HG03196 (cell line): ENCODE data around the gene FBXL13.
A peak's percentile ranks its signal among the peaks of the same experiment; 100 is the strongest.
"Not testable (repeated sequence)": the region's sequence is repeated elsewhere in the genome, so short reads cannot be mapped to it uniquely, and the experiment has no call there.

Experiments
- ATAC-seq: cut with Tn5 transposase; IDR thresholded peaks from one replicate; pipeline ENCODE4 v1.9.1; 2021; ENCODE audit not compliant: unreplicated experiment

The FBXL13 gene

DNA sequence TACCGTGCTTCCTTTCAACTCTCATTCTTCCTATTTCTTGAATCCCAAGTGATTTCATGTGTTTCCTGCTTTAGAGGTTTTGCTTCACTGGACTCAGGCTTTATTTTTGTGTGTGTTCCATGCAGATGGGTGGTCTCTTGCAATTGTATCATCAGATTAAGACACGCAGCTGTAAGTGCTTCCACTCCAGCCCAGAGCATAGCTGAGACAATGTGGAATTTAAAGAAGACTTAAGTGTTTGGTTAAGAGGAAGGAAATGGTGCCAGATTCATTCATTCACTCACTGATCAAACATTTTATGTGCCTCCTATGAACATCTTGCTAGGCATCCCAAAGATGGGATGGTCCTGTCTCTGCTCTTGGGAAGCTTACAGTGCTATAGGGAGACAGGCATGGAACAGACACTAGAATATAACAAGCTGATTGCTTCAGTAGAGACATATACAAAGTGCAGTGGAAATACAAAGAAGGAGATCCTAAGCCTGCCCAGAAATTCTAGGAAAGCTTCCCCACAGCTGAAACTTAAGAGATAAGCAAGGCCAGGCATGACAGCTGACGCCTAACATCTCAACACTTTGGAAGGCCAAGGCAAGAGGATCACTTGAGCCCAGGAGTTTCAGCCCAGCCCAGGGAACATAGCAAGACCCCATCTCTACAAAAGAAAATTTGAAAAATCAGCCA lies 207.9 kb downstream of the FBXL13 start:
- no peak for ATAC-seq

DNA sequence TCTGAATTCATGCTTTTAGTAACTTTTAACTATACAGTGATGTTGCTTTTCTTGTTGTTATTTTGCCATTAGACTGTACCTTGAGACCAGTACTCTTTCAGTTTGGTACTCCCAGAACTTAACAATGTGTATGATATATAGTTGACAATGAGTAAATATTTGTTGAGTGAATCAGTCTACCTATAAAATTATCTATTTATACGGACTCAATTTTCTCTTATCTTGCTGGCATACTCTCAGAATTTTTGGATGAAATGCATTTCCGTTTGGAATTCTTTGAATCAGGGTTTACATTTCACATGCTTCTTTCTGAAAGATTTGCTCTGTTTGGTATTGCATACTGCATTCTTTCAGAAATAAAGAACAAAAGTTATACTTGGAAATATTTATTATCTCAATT lies 209.6 kb downstream of the FBXL13 start:
- no peak for ATAC-seq

DNA sequence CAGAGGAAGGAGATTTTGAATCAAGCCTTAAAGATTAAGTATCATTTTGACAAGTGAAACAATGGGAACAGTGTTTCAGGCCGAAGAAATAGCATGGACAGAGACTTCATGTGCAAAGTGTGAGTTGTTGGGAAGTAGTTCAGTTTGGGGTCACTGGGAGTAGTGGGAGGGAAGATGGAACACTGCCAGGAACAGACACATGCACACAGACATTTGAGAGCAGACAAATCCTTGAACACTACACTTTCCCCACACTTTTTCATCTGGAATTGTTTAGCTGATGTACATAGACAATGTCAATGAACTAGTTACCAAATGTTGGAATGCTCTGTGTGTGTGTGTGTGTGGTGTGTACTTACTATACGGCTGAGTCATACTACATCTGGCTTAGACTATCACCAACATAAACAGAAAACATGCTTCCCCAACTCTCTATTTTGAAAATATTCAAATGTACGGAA lies 214.2 kb downstream of the FBXL13 start:
- ATAC-seq: no peak

DNA sequence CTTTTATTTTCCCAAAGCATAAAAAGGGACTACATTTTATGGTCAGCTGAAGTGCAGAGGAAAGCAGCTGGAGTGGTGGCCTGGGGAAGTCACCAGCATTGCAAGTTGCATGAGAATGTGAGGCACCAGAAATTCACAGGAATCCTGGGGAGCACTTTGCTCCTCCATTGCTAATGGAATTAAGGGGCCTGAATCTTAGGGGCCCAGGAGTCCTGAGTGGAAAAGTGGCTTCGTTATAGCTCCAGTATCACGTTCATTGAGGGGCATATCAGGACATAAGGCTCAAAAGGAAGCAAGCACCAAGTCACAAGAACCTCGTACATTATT lies 214.8 kb downstream of the FBXL13 start:
- no peak for ATAC-seq

DNA sequence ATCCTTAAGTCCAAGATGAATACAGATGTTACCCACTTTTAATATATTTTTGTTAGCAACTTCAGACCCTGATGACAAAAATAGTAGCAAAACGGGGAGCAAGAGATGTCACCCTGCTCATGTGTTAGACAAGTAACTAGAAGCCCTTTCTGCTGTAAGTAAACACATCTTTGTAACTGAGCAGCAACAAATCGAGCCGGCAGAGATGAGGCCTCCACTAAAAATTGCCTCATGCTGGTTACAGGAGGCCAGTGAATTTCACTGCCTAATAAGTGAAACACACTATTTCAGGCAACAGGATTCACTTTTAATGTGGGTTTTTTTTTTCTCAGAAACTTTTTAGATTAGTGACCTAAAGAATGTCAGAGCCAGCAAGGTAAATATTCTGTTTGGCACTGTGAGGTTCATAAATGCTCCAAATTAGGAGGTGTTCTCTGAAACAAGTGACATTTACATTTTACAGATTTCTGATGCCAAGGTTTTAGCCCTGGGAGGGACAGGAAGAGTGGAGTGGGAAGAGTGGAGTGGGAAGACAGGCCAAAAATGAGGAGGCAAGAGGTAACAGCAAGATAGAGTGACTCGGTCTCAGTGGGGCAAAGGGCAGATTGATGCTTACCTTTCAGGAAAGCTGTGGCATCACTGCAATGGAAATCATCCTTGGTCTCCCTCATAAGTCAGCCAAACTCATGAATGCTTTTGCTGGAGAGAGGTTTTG lies 215.4 kb downstream of the FBXL13 start:
- ATAC-seq: no peak

DNA sequence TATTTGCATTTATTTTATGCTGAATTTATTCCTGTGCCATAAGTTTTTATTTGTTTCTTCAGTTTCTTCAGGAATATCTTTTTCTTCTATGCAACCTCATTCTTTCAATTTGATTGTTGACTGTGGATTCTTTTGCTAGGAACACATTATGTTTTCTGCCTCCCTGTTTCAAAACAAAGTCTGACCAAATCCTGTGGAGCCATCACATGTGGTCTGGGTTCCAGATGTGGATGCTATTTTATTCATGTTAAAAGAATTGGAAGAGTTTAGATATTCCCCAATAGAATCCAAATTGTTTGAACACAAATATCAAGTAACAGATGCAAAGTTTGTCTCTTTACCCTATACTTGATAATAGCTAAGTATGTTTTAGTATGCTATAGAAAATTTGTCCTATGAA lies 218.6 kb downstream of the FBXL13 start:
- ATAC-seq: no peak

DNA sequence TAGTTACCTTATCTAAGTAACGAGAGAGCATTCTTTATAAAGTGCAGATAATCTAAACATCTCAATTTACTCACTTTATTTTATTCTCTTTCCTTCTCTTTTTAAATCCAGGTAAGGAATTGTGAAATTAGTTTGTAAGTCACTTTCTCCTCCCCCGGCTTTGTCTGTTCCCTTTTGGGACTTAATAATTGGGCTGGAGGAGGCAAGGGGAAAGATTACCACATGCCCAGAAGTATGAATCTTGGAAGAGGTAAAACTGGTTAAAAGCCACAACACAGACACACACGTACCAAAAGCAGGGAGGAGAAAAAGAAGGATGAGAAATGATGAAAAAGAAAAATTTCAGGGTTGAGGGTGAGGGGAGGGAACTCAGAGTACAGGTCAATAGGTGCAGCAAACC lies 225.1 kb downstream of the FBXL13 start:
- ATAC-seq: no peak

DNA sequence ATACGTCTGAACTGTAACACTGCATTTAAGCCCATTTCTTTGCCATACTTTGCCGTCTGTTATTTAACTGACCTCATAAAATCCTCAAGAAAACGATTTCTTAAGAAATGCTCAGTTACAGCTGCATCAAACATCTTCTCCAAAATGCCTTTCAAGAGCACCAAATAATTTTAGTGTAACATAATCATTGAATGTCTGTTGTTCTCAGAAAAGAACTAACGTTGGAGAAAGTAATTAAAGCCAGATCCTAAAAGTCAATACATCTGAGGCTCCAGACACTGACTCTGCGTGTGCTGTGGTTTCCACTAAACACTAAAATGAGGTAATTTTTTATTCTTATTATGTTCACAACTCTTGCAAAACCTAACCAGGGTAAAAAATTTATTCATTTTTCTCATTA lies 225.5 kb downstream of the FBXL13 start:
- ATAC-seq: no peak

DNA sequence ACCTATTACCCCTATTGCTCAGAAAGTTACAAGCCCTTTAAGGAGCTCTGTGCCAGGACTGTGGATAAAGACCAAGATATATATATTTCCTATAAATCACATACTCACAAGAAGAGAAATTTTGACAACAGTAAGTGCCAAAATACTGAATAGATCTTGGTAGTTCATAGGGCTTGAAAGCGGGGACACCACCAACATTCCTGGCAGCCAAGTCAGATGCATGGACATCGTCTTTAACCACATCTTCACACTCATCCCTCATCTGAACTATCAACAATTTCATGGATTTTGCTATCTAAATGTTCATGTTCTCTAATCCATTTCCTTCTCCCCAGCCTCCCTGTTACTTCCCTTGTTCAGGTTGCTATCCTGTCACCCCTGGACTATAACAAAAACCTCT lies 229.2 kb downstream of the FBXL13 start:
- ATAC-seq: no peak

DNA sequence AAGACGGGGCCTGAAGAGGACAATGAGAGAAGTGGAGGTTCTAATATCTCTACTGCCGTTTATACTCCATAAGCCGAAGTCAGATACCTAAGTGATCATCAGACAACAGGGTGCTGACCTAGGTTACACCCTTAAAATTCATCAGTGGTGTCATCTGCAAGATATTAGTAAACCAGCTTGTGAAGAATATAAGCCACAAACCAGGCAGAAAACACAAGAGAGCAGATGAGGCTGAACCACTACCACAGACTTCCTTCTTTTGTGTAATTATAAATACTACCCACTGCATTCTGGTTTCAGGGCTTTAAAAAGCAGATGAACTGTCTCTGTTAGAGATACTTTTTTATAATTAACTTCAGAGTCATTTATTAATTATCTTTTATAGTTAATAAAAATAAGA lies 230.7 kb downstream of the FBXL13 start:
- ATAC-seq: peak; percentile 73

DNA sequence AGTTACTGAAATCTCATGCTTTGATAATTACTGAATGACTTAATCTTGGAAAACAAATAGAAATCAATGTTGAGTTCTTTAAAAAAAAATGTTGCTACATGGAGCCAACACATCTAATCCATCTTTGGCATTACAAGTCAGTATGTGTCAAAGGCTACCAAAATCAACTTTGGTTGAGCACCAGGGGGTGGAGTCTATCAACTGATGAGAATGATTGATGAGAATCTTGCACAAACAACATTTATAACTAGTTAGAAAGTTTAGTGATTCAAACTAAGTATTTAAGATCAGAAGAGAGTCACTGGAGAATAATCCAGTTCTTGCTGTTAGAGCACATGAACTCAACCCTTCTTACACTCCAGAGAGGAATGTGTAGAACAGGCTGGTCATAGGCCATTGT lies 232.3 kb downstream of the FBXL13 start:
- ATAC-seq: no peak

DNA sequence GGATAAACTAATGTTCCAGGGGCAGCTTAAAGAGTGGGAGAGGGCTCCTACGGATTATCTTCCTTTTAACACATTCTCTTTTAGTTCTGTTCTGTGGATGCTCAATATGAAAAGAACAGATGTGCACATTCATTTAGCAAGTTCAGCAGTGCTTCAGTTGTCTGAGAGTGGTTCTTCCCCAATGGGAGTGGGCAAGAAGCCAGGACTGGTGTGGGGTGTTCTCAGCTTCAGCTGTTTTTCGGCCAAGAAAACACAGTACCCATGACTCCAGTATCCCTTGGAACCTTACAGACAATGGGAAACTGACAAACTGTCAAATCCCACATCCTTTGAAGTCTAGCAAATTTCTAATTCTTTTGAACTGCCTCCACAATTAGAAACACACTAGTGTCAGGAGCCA lies 233.3 kb downstream of the FBXL13 start:
- no peak for ATAC-seq

DNA sequence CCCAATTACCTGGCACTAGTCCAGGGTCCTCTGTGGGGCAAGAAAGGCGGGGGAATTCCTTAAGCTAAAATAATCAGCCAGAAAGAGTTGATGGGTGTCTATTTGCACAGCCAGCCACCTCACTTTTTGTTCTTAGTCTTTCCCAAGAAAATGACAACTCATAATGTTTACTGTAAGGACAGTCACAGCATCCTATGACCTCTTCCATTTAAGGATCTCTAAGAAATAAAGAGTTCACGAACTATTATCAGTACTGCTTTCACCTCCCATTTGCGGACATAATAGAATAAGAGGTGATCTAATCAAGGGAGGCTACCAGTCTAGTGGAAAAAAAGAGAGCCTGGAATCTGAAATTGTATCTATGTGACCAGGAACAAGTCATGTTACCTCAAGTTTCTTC lies 234.2 kb downstream of the FBXL13 start:
- no peak for ATAC-seq

DNA sequence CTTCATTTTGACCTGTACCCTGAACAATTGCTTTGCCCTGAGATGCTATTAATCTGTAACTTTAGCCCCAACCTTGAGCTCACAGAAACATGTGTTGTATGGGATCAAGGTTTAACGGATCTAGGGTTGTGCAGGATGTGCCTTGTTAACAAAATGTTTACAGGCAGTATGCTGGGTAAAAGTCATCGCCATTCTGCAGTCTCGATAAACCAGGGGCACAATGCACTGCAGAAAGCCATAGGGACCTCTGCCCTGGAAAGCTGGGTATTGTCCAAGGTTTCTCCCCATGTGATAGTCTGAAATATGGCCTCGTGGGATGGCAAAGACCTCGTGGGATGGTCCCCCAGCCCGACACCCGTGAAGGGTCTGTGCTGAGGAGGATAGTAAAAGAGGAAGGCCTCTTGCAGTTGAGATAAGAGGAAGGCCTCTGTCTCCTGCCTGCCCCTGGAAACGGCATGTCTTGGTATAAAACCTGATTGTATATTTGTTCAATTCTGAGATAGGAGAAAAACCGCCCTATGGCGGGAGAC lies 236.0 kb downstream of the FBXL13 start:
- ATAC-seq: not testable (repeated sequence)

DNA sequence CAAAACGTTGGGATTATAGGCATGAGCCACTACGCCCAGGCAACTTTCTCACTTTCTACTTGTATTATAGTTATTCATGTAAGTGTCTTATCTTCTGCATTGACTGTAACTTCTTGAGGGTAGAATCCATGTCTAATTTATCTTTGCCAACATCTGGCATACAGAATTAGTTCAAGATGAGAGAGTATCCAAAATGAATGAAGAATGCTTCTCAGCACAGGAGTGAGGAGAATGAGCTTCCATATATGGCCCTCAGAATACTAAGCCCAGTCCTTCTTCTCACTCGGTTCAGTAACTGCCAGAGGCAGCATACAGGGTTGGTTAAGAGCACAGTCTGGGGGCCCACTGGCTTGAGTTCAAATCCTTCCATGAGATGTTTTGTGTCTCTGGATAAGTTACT lies 236.8 kb downstream of the FBXL13 start:
- ATAC-seq: no peak

DNA sequence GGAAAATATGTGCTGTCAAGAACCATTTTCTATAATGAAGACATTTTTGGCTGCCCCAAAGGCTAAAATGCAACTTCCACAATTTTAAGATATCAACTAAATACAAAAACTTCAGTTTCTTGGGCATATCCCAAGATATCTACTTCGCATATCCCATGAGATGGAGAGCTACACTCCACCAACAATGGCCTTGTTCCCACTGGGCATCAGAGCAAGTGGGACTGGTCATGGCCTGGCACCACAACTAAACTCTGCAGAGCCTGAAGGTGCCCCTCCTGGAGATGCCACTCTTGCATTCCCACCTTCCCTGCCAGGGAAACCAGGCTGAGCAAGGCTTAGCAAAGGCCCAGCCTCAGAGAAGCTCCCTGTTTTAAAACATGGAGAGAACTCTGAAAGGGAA lies 237.6 kb downstream of the FBXL13 start:
- ATAC-seq: no peak

DNA sequence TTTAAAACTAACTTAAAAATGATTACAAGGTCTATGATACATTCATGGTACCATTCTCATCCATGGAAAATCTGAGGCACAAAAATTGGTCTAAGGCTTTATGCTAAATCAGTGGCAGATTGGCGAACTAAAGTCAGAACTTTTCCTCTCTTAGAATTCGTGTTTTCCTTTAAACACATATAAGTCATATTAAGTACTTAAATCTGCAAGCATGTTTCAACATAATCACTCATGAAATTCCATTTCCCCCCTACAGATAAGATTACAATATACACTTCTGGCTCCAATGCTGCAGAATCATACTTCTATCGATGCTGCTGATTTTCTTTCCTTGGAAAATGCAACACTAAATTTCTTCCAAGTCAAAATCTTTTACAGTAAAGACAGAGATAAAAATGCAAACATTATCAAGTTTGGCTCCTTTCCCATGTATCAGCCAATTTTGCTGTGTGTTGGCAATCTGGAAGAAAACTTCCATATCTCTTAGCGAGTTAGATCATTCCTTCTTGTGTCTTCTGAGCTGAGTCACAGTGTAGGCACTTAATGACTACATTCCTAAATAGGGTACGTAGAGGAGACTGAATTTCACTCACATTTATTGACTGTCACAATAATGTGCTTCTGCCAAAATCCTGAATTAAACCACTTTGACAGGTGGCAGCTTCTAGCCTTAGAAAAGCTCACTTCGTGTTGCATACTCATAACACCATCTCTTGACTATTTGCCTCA lies 238.2 kb downstream of the FBXL13 start:
- no peak for ATAC-seq

DNA sequence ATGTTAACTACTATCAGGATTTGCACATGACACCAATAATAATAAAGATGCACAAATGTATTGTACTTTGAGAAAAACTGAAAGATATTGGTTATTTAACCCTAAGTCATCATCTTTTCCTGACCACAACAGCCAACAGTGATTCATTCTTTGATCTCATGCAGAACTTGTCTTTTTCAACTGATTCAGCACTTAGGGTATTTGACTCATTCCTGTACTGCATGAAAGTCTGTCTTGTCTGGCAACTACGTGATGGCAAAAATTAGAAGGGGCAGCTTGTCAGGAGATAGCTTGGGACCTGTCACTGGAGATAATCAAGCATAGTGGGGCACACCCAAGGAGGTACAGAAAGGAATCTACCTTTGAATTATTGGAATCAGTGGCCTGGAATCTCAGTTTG lies 239.6 kb downstream of the FBXL13 start:
- no peak for ATAC-seq

DNA sequence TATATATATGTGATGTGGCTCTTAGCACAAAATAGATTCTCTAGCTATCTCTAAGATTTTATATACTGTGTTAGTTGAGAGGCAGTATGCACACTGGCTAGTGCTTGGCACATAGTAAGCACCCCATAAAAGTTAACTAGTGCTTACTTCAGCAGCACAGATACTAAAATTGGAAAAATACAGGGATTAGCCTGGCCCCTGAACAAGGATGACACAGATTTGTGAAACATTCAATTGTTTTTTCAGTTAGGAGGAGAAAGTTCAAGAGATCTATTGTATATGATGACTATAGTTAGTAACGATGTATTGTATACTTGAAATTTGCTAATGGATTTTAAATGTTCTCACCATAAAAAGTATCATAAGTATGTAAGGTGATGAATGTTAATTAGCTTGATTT lies 240.1 kb downstream of the FBXL13 start:
- no peak for ATAC-seq

DNA sequence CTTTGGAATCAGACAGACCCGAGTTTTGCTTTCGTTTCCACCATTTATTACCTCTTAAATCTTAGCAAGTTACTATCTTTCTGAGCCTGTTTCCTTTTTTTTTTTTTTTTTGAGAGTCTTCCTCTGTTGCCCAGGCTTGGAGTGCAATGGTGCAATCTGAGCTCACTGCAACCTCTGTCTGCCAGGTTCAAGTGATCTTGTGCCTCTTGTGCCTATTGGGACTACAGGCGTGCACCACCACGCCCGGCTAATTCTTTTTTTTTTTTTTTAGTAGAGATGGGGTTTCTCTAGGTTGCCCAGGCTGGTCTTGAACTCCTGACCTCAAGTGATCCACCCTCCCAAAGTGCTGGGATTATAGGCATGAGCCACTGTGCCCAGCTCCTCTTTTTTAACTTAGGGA lies 241.3 kb downstream of the FBXL13 start:
- no peak for ATAC-seq

DNA sequence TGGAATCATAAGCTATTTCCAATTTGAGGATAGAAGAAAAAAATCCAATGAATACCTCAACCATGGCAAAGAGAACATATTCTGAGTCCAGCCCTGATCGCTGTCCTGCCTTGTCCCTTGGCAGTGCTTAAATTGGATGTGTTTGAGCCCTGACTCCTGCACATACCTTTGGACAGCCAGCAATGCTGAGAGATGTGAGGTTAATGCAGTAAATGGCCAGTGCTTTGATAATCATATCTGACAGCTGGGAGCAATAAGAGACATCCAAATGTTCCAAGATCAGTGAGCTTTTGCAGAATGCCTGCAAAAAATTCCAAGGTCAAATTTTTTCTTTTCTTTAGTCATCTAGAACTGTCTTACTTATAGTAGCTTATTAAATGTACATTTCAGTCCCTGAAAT lies 241.9 kb downstream of the FBXL13 start:
- ATAC-seq: no peak

DNA sequence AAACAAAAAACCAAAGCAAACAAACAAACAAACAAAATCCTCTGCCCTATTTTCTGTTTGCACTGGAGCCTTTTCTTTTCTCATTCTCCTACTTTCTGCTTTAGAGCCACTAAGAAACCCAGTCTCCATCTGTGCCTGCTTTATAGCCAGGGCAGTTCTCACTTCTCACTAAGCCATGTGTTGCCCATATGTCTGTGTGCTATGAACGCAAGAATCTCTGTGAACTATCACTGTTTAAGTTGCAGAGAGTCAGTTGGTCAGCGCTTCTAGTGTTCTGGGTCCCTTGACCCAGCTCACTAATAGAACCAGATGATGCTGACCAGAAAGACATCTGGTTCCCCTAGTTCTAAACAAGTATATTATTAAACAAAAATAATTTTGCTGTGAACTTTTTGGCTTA lies 244.4 kb downstream of the FBXL13 start:
- ATAC-seq: no peak
